ENCODE measurements around the gene PREB. TPM values are rescaled to one million over a fixed set of nuclear protein-coding genes. Genes with fewer than 3 reads are reported as not detected.
"Not testable (repeated sequence)": the region's sequence is repeated elsewhere in the genome, so short reads cannot be mapped to it uniquely, and the experiment has no call there.

PREB gene
- total RNA-seq, 1 experiment from 2014 or later: 52.7 TPM

DNA sequence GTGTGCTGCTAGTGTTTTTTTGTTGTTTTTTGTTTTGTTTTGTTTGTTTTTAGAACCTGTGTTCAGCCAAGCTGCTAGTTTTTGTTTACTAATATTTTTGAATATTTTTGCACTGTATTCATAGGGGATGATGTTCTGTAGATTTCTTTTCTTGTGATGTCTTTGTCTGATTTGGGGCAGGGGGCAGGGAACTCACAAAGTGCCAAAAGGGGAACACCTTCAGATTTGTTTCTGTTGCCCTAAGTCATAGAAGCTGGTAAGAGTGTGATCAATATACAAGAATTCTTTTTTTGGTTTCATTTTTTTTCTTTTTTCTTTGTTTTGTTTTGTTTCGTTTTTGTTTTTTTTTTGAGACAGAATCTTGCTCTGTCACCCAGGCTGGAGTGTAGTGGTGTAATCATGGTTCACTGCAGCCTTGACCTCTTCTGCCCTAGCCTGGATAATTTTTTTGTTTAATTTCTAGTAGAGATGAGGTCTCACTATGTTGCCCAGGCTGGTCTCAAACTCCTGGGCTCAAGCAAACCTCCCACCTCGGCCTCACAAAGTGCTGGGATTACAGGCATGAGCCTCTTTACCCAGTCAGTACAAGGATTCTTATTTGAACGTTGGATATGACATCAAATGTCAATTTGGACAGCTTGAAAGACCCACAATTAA, 45.0 kb upstream of the PREB start:
- CTCF ChIA-PET: no interaction called here
- no peaks in the 10 kb centered on the region for H3K36me3 ChIP-seq (ENCODE audit: insufficient read depth, low read length, poor library complexity, severe bottlenecking)
- POLR2A ChIA-PET (ENCODE audit: low non-redundant PET): no interaction called here
- no peak overlapping the region for H3K4me3 ChIP-seq (ENCODE audit: low read depth, low read length, poor library complexity, severe bottlenecking)
- no peak overlapping the region for H3K27ac ChIP-seq (ENCODE audit: low read depth, low read length, poor library complexity, severe bottlenecking)
- BruUV-seq (replicated peaks): no TSS peak
- TF ChIP-seq EZH2 (IDR thresholded peaks at IDR 0.05; ENCODE audit: borderline replicate concordance, low read depth, low read length, poor library complexity, severe bottlenecking): no peak
- TF ChIP-seq, protein P1, sequence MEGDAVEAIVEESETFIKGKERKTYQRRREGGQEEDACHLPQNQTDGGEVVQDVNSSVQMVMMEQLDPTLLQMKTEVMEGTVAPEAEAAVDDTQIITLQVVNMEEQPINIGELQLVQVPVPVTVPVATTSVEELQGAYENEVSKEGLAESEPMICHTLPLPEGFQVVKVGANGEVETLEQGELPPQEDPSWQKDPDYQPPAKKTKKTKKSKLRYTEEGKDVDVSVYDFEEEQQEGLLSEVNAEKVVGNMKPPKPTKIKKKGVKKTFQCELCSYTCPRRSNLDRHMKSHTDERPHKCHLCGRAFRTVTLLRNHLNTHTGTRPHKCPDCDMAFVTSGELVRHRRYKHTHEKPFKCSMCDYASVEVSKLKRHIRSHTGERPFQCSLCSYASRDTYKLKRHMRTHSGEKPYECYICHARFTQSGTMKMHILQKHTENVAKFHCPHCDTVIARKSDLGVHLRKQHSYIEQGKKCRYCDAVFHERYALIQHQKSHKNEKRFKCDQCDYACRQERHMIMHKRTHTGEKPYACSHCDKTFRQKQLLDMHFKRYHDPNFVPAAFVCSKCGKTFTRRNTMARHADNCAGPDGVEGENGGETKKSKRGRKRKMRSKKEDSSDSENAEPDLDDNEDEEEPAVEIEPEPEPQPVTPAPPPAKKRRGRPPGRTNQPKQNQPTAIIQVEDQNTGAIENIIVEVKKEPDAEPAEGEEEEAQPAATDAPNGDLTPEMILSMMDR (conservative IDR thresholded peaks at IDR 0.05; ENCODE audit: low read depth, low read length): no peak
- peaks cover 18% of the 10 kb centered on the region for H3K4me1 ChIP-seq (ENCODE audit: insufficient read depth, low read length, poor library complexity, severe bottlenecking)
- DNase-seq (ENCODE audit: low spot score): no peak
- H3K27me3 ChIP-seq (replicated peaks; ENCODE audit: insufficient read depth, low read depth, low read length, poor library complexity): no peaks in the 10 kb centered on the region
- no peaks in the 10 kb centered on the region for H3K9me3 ChIP-seq (ENCODE audit: low read depth, low read length, poor library complexity, severe bottlenecking)
- intact Hi-C loops (cut with micrococcal nuclease; ENCODE audit: unreplicated experiment): no loop called here

DNA sequence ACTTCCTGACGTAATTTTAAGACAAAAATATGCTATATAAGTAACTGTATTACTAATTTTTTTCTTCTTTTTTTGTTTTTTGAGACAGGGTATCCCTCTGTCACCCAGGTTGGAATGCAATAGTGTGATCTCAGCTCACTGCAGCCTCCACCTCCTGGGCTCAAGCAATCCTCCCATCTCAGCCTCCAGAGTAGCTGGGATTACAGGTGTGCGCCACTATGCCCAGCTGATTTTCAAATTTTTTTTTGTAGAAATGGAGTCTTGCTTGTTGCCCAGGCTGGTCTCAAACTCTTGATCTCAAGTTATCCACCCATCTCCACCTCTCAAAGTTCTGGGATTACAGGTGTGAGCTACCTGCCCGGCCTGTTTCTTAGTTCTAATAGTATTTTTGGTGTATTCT, 44.0 kb upstream of the PREB start:
- intact Hi-C loops (cut with micrococcal nuclease; ENCODE audit: unreplicated experiment): no loop called here
- DNase-seq (ENCODE audit: low spot score): no peak
- Histone ChIP-seq H3K27ac (ENCODE audit: low read depth, low read length, poor library complexity, severe bottlenecking) (no peak overlapping the region), H3K9me3 (ENCODE audit: low read depth, low read length, poor library complexity, severe bottlenecking) (no peaks in the 10 kb centered on the region), H3K4me3 (ENCODE audit: low read depth, low read length, poor library complexity, severe bottlenecking) (no peak overlapping the region), H3K27me3 (replicated peaks; ENCODE audit: insufficient read depth, low read depth, low read length, poor library complexity) (no peaks in the 10 kb centered on the region), H3K4me1 (ENCODE audit: insufficient read depth, low read length, poor library complexity, severe bottlenecking) (peaks cover 10% of the 10 kb centered on the region), H3K36me3 (ENCODE audit: insufficient read depth, low read length, poor library complexity, severe bottlenecking) (no peaks in the 10 kb centered on the region)
- no TSS peak for BruUV-seq (replicated peaks)
- POLR2A ChIA-PET (ENCODE audit: low non-redundant PET): no interaction called here
- no peak for TF ChIP-seq EZH2 (IDR thresholded peaks at IDR 0.05; ENCODE audit: borderline replicate concordance, low read depth, low read length, poor library complexity, severe bottlenecking)
- TF ChIP-seq, protein P1 (conservative IDR thresholded peaks at IDR 0.05; ENCODE audit: low read depth, low read length): no peak
- CTCF ChIA-PET: no interaction called here

DNA sequence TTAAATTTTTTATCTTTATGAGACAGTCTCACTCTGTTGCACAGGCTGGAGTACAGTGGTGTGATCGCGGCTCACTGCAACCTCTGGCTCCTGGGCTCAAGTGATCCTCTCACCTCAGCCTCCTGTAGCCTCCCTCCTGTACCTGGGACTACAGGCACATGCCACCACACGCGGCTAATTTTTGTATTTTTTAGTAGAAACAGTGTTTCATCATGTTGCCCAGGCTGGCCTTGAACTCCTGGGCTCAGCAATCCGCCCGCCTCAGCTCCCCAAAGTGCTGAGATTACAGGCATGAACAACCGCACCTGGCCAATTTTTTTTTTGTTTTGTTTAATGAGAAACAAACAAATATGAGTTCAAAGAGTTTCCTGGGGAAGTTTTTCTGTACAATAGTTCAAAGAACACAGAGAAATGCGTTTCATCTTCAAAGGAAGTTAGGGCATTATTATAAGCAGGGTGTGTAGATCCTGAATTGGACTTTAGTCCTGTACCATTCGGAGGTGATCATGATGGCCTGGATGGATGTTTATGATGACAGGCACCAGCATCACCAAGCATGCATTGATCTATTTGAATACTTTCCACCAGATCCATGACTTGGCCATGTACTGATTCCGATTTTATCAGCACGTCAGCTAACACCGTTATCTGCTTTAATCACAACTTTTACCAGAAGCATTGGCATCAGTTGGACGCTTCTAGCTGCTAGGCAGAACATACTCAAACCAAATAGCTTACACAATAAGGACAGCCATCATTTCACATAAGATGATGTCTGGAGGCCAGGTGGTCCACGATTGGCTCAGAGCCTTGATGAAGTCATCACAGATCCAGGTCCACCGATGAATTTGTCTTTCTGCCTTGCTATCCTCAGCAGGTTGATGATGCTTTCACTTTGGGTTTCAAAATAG, 43.3 kb upstream of the PREB start:
- POLR2A ChIA-PET (ENCODE audit: low non-redundant PET): no interaction called here
- H3K27ac ChIP-seq (ENCODE audit: low read depth, low read length, poor library complexity, severe bottlenecking): no peak overlapping the region

DNA sequence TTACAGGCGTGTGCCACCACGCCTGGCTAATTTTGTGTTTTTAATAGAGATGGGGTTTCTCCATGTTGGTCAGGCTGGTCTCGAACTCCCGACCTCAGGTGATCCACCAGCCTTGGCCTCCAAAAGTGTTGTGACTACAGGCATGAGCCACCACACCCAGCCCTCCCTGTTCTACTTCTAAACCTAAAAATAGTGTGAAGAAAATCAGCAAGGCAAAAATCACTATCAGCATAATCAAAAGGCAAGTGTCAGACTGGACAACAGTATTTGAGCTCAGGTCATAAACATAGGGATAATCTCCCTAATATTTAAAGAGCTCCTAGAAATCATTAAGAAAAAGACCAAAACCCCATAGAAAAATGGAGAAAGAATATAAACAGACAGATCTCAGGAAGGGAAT, 41.3 kb upstream of the PREB start:
- intact Hi-C loops (cut with micrococcal nuclease; ENCODE audit: unreplicated experiment); BruUV-seq (replicated peaks); H3K4me3 ChIP-seq (ENCODE audit: low read depth, low read length, poor library complexity, severe bottlenecking); H3K9me3 ChIP-seq (ENCODE audit: low read depth, low read length, poor library complexity, severe bottlenecking); H3K4me1 ChIP-seq (ENCODE audit: insufficient read depth, low read length, poor library complexity, severe bottlenecking); H3K27me3 ChIP-seq (replicated peaks; ENCODE audit: insufficient read depth, low read depth, low read length, poor library complexity); H3K36me3 ChIP-seq (ENCODE audit: insufficient read depth, low read length, poor library complexity, severe bottlenecking); DNase-seq (ENCODE audit: low spot score); H3K27ac ChIP-seq (ENCODE audit: low read depth, low read length, poor library complexity, severe bottlenecking): not testable (repeated sequence)
- ChIA-PET CTCF (interaction anchor here (0.6 kb wide), 1 partner anchor 16 kb away, joined by 3 read pairs; no protein-coding TSS in a partner anchor), POLR2A (ENCODE audit: low non-redundant PET) (interaction anchor here (0.7 kb wide), 1 partner anchor 67 kb away, joined by 3 read pairs; no protein-coding TSS in a partner anchor)

More for the DNA sequence above, 43.3 kb upstream of the PREB start:
- CTCF ChIA-PET: no interaction called here
- Histone ChIP-seq H3K27me3 (replicated peaks; ENCODE audit: insufficient read depth, low read depth, low read length, poor library complexity) (no peaks in the 10 kb centered on the region), H3K9me3 (ENCODE audit: low read depth, low read length, poor library complexity, severe bottlenecking) (no peaks in the 10 kb centered on the region), H3K36me3 (ENCODE audit: insufficient read depth, low read length, poor library complexity, severe bottlenecking) (no peaks in the 10 kb centered on the region), H3K4me3 (ENCODE audit: low read depth, low read length, poor library complexity, severe bottlenecking) (no peak overlapping the region), H3K4me1 (ENCODE audit: insufficient read depth, low read length, poor library complexity, severe bottlenecking) (peaks cover 10% of the 10 kb centered on the region)
- TF ChIP-seq, protein P1 (conservative IDR thresholded peaks at IDR 0.05; ENCODE audit: low read depth, low read length): no peak
- no peak for TF ChIP-seq EZH2 (IDR thresholded peaks at IDR 0.05; ENCODE audit: borderline replicate concordance, low read depth, low read length, poor library complexity, severe bottlenecking)
- DNase-seq (ENCODE audit: low spot score): no peak
- intact Hi-C loops (cut with micrococcal nuclease; ENCODE audit: unreplicated experiment): no loop called here
- no TSS peak for BruUV-seq (replicated peaks)

All from A673 (cell line).